Fibroblast of villous mesenchyme (primary cell): ENCODE measurements around the gene NDUFB7. TPM values are rescaled to one million over a fixed set of nuclear protein-coding genes. Genes with fewer than 3 reads are reported as not detected.
"Not testable (repeated sequence)": the region's sequence is repeated elsewhere in the genome, so short reads cannot be mapped to it uniquely, and the experiment has no call there.

Experiments used
- DNase-seq: peaks from one replicate; pipeline ENCODE4 v3.0.0-alpha.2; 2010; ENCODE audit warnings: low read depth
- H3K4me3 ChIP-seq: 2 replicates; pipeline ENCODE4 v1.5.1; 2011; ENCODE audit warnings: low read depth, mild to moderate bottlenecking, low read length
- total RNA-seq: library from RNA; depleted of rRNA; stranded (reverse); fragments of >200 nt; gene quantifications from 2 replicates; pipeline ENCODE4 v1.2.3, GENCODE V29; 2012
- TF ChIP-seq, protein P1 (sequence below): IDR thresholded peaks from 2 replicates; pipeline ENCODE4 v1.5.1; 2012; ENCODE audit warnings: low read depth, mild to moderate bottlenecking, low read length; ENCODE audit not compliant: insufficient read depth

The NDUFB7 gene
- total RNA-seq, 1 donor = 216 TPM

DNA sequence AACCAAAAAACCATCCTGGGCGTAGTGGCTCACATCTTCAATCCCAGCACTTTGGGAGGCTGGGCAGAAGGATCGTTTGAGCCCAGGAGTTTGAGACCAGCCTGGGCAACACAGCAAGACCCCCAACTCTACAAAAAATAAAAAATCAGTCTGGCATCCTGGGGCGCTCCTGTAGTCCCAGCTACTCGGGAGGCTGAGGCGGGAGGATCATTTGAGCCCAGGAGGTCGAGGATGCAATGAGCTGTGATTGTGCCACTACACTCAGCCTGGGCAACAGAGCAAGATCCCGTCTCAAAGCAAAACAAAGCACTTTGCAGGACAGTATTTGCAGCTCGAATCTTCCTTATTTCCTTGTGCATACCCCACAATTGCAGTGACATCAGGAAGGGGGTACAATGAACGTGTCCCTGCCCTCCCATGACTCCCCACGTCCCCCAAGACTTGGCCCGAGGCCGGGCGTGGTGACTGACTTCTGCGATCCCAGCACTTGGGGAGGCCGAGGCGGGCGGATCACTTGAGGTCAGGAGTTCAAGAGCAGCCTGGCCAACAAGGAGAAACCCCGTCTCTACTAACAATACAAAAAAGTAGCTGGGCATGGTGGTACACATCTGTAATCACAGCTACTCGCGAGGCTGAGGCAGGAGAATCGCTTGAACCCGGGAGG is 870 bp downstream of the NDUFB7 start:
- H3K4me3 ChIP-seq = peak overlapping the region; percentile 73
- TF ChIP-seq, protein P1, sequence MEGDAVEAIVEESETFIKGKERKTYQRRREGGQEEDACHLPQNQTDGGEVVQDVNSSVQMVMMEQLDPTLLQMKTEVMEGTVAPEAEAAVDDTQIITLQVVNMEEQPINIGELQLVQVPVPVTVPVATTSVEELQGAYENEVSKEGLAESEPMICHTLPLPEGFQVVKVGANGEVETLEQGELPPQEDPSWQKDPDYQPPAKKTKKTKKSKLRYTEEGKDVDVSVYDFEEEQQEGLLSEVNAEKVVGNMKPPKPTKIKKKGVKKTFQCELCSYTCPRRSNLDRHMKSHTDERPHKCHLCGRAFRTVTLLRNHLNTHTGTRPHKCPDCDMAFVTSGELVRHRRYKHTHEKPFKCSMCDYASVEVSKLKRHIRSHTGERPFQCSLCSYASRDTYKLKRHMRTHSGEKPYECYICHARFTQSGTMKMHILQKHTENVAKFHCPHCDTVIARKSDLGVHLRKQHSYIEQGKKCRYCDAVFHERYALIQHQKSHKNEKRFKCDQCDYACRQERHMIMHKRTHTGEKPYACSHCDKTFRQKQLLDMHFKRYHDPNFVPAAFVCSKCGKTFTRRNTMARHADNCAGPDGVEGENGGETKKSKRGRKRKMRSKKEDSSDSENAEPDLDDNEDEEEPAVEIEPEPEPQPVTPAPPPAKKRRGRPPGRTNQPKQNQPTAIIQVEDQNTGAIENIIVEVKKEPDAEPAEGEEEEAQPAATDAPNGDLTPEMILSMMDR = no peak
- no peak for DNase-seq

- DNase-seq = no peak
- H3K4me3 ChIP-seq = no peak overlapping the region
- TF ChIP-seq, protein P1 = no peak
Observed at GRCh38 chr19:14567079-14567478, 4.8 kb downstream of the NDUFB7 start.

DNA sequence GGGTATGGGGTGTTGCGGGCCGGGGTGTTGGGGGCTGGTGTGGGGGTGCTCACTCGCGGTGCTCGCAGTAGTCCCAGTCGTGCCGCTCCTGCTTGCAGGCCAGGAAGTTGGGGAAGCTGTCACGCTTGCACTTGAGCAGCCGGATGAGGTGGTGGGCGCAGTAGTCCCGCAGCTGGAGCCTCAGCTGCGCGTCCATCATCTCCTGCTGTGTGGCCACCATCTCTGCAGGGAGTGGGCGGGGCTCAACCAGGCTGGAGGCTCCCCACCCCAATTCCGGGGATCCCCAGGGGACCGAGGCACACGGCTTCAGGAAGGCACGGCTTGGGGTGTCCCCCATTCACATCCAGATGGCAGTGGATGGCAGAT is 5.2 kb downstream of the NDUFB7 start:
- TF ChIP-seq, protein P1 = no peak

DNA sequence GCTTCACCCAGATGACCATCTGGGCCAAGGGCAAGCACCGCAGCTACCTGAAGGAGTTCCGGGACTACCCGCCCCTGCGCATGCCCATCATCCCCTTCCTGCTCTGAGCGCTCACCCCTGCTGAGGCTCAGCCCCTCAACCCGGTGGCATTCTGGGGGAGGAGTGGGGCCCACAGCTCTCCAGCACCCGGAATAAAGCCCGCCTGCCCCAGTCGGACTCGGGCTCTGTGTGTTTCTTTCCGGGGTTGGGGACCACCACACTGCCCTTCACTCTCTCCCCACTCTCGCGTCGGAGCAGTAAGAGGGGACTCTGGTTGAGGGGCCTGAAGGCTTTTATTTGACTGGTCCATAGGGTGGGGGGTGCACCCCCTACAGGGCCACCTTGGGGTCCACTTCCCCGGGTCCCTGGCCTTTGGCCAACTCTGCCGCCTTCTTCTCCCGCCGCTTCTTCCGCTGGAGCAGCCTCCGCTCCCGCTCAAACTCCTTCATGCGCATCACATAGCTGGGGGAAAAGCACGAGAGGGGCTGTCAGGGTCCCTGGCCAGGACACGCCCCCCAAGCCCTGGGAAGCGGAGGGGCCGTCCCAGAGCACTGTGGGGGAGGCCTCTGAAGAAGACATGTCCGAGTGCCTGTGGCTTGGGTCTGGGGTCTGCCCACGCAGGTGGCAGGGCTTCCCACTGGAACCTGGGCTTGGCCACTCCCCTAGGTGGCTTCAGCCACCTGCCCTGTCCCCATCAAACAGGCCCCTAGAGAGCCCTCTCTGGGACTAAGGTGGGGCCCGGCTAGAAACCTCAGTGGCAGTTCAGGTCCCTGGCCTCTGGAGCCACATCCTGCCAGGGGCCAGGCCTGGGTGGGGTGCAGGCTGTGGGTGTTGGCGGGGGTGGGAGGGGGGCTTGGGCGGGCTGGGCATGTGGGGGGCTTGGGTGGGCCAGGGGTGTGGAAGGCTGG is 5.8 kb downstream of the NDUFB7 start:
- TF ChIP-seq, protein P1 = no peak
- H3K4me3 ChIP-seq = no peak overlapping the region
- DNase-seq = no peak

More for the DNA sequence above, 5.2 kb downstream of the NDUFB7 start:
- DNase-seq = no peak
- no peak overlapping the region for H3K4me3 ChIP-seq

DNA sequence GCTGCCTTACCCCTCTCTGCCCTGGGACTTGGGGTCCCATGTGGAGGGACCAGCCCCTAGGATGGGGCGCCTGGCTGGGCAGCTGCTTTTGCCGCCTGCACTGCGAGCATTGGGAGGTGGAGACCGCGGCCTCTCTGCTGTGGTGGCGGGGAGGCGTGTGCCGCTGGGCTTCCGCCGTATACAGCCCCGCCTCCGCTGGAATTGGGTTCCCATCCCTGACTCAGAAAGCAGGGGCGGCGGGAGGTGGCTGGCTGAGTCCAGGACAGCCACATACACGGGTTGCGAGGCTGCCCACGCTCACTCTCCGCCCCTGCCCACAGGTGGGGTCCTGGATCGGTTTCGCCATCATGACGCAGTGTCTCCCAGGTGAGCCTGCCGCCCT is 6.6 kb downstream of the NDUFB7 start:
- no peak overlapping the region for H3K4me3 ChIP-seq
- DNase-seq = no peak
- TF ChIP-seq, protein P1 = no peak

- not testable (repeated sequence) for H3K4me3 ChIP-seq, DNase-seq
Observed at GRCh38 chr19:14564652-14565297, 7.1 kb downstream of the NDUFB7 start.
